ENCODE measurements around the gene NCKAP5. TPM values are rescaled to one million over a fixed set of nuclear protein-coding genes. Genes with fewer than 3 reads are reported as not detected.

Gene NCKAP5
- total and polyA plus RNA-seq, 7 donors: 0.03 to 1.2 (median 0.22) TPM

GRCh38 chr2:133378928-133379549 is 189.2 kb downstream of the NCKAP5 start:
- ATAC-seq: no peak
- no peak for DNase-seq
- Histone ChIP-seq H3K36me3 (ENCODE audit: insufficient read depth in 1 of 2, low read depth in 1 of 2) (no peaks in the 10 kb centered on the region), H3K27me3 (ENCODE audit: insufficient read depth in 3 of 3, low read length in 2 of 3) (no peaks in the 10 kb centered on the region), H3K4me1 (no peaks in the 10 kb centered on the region), H3K27ac (no peak overlapping the region), H3K4me3 (no peak overlapping the region), H3K9me3 (no peaks in the 10 kb centered on the region)
- WGBS, 3 donors: 60 to 68% (median 60%) methylated on average over 7 of the region's 7 CpGs
- no peak for TF ChIP-seq CTCF (IDR thresholded peaks at IDR 0.05)
- intact Hi-C loops (cut with DNase I): no loop called here

GRCh38 chr2:133378386-133378785 is 189.9 kb downstream of the NCKAP5 start:
- H3K27me3 ChIP-seq (ENCODE audit: insufficient read depth in 3 of 3, low read length in 2 of 3): no peaks in the 10 kb centered on the region
- DNase-seq (no peak), ATAC-seq (no peak)
- no peak overlapping the region for H3K27ac ChIP-seq
- intact Hi-C loops (cut with DNase I): no loop called here
- 44 to 100% (median 95%) methylated on average over 1 of the region's 1 CpG for WGBS, 3 donors
- H3K4me3 ChIP-seq: no peak overlapping the region
- no peaks in the 10 kb centered on the region for H3K4me1 ChIP-seq
- no peaks in the 10 kb centered on the region for H3K9me3 ChIP-seq
- TF ChIP-seq CTCF (IDR thresholded peaks at IDR 0.05): no peak
- no peaks in the 10 kb centered on the region for H3K36me3 ChIP-seq (ENCODE audit: insufficient read depth in 1 of 2, low read depth in 1 of 2)

GRCh38 chr2:133377599-133377998 is 190.7 kb downstream of the NCKAP5 start:
- DNase-seq: no peak
- WGBS, 3 donors: 54 to 64% (median 64%) methylated on average over 2 of the region's 2 CpGs
- H3K27me3 ChIP-seq (ENCODE audit: insufficient read depth in 3 of 3, low read length in 2 of 3): no peaks in the 10 kb centered on the region

DNA sequence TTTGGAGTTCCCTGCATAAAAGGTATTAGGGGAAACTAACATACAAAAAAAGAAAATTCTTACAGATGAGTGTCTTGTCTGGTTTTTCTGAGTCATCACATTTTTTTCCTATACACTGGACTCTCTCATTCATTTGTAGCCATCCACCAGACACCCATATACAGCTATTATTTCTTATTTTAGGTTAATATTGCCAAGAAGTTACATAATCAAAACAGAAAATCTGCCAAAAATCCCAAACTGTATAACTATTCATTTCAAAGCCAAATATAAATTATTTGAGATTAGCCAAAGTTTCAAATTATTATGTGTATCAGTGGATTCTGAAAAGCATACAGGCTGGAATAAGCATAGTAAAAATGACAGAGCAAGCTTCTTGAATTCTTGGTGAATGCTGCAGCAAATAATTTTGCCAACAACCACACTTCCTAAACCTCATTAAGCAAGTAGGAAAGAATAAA is 191.2 kb downstream of the NCKAP5 start:
- no peak for TF ChIP-seq CTCF (IDR thresholded peaks at IDR 0.05)
- intact Hi-C loops (cut with DNase I): no loop called here
- Histone ChIP-seq H3K36me3 (ENCODE audit: insufficient read depth in 1 of 2, low read depth in 1 of 2) (no peaks in the 10 kb centered on the region), H3K4me3 (no peak overlapping the region), H3K9me3 (no peaks in the 10 kb centered on the region), H3K27ac (no peak overlapping the region), H3K27me3 (ENCODE audit: insufficient read depth in 3 of 3, low read length in 2 of 3) (no peaks in the 10 kb centered on the region), H3K4me1 (no peaks in the 10 kb centered on the region)
- ATAC-seq (no peak), DNase-seq (no peak)

More at GRCh38 chr2:133377599-133377998, 190.7 kb downstream of the NCKAP5 start:
- no peak overlapping the region for H3K27ac ChIP-seq
- no peak for TF ChIP-seq CTCF (IDR thresholded peaks at IDR 0.05)
- H3K36me3 ChIP-seq (ENCODE audit: insufficient read depth in 1 of 2, low read depth in 1 of 2): no peaks in the 10 kb centered on the region
- H3K4me1 ChIP-seq: no peaks in the 10 kb centered on the region
- H3K4me3 ChIP-seq: no peak overlapping the region
- intact Hi-C loops (cut with DNase I): no loop called here
- no peaks in the 10 kb centered on the region for H3K9me3 ChIP-seq
- ATAC-seq: no peak

GRCh38 chr2:133374781-133375180 is 193.5 kb downstream of the NCKAP5 start:
- no peak for TF ChIP-seq CTCF (IDR thresholded peaks at IDR 0.05)
- Histone ChIP-seq H3K4me1 (no peaks in the 10 kb centered on the region), H3K36me3 (ENCODE audit: insufficient read depth in 1 of 2, low read depth in 1 of 2) (no peaks in the 10 kb centered on the region), H3K9me3 (no peaks in the 10 kb centered on the region), H3K27me3 (ENCODE audit: insufficient read depth in 3 of 3, low read length in 2 of 3) (no peaks in the 10 kb centered on the region), H3K27ac (no peak overlapping the region), H3K4me3 (no peak overlapping the region)
- intact Hi-C loops (cut with DNase I): no loop called here
- 81 to 86% (median 84%) methylated on average over 5 of the region's 5 CpGs for WGBS, 3 donors
- no peak for DNase-seq
- ATAC-seq: no peak
